K562 (cell line): Measurements from ENCODE around the gene DPEP2. TPM values are rescaled to one million over a fixed set of nuclear protein-coding genes. Genes with fewer than 3 reads are reported as not detected.

ENCODE experiments used
- ATAC-seq: fragments of 200-7000 bp; cut with Tn5 transposase; 3 replicates; pipeline ENCODE4 v1.9.1; 2020; ENCODE audit warnings: moderate library complexity
- BruUV-seq: library from RNA; stranded (reverse); fragments of 400-500 nt; replicated peaks from 2 replicates; lab custom pipeline; 2021; lab: Mats Ljungman, UMichigan
- CTCF ChIA-PET: fragments of 300-600 bp; formaldehyde crosslinking; extraction: SDS; loops from one replicate; lab custom pipeline; 2021; ENCODE audit warnings: low intra/inter-chr PET ratio; lab: Yijun Ruan, JAX
- POLR2A ChIA-PET: fragments of 300-600, 350-650 bp; sonication (Branson Sonifier 250); formaldehyde crosslinking; extraction: SDS; loops from one replicate; lab custom pipeline; 2021; ENCODE audit warnings: antibody characterized with exemption, inconsistent platforms; lab: Yijun Ruan, JAX
- DNase-seq, 4 experiments: peaks; one replicate each; pipeline versions ENCODE4 v3.0.0 to v3.0.0-alpha.2; 2011 to 2018; ENCODE audit warnings: low spot score in 3 of 4, mixed read lengths in 3 of 4; ENCODE audit errors: extremely low read depth in 1 of 4
- FAIRE-seq: peaks from 2 replicates; lab custom pipeline; 2011; peaks lifted over from hg19 to GRCh38; lab: Jason Lieb, UNC
- H2AFZ ChIP-seq: 2 replicates; pipeline ENCODE4 v1.6.0; 2011; ENCODE audit warnings: low read depth, low read length, control low read depth, inconsistent platforms
- H3K27ac ChIP-seq: fragments of 200-600 bp; 3 replicates; pipeline ENCODE4 v1.8.0; 2011; ENCODE audit warnings: low read depth, mild to moderate bottlenecking, control low read depth, inconsistent platforms, low read length, moderate library complexity, mixed read lengths; ENCODE audit errors: extremely low read depth
- H3K27me3 ChIP-seq, 2 experiments: fragments of 300-600 bp in 1 of 2; 2 replicates in 1 of 2; 3 replicates in 1 of 2; pipeline versions ENCODE4 v1.6.0 to v1.8.0; 2011; ENCODE audit warnings: inconsistent platforms in 2 of 2, low read length in 2 of 2, mild to moderate bottlenecking in 1 of 2, mixed read lengths in 1 of 2, moderate library complexity in 1 of 2; ENCODE audit not compliant: control insufficient read depth in 2 of 2, insufficient read depth in 2 of 2
- H3K36me3 ChIP-seq: fragments of 300-600 bp; 3 replicates; pipeline ENCODE4 v1.8.0; 2011; ENCODE audit warnings: mild to moderate bottlenecking, low read length, inconsistent platforms; ENCODE audit not compliant: control insufficient read depth, insufficient read depth
- H3K4me1 ChIP-seq, 2 experiments: fragments of 200-600 bp in 1 of 2; replicated peaks in 1 of 2; 2 replicates in 1 of 2; 3 replicates in 1 of 2; pipeline versions ENCODE4 v1.5.1 to v1.8.0; 2011; ENCODE audit warnings: inconsistent platforms in 2 of 2, low read length in 2 of 2, mild to moderate bottlenecking in 1 of 2, mixed read lengths in 1 of 2, moderate library complexity in 1 of 2; ENCODE audit not compliant: control insufficient read depth in 2 of 2, insufficient read depth in 2 of 2
- H3K4me2 ChIP-seq: 2 replicates; pipeline ENCODE4 v1.6.1; 2011; ENCODE audit warnings: low read length, control low read depth, inconsistent platforms, mixed read lengths; ENCODE audit not compliant: insufficient read depth
- H3K4me3 ChIP-seq: fragments of 200-600 bp; sonication (generic), shearing (Covaris generic); 2 replicates; pipeline ENCODE4 v1.5.1; 2016; ENCODE audit warnings: control low read depth, inconsistent platforms
- H3K79me2 ChIP-seq: fragments of 200-600 bp; 3 replicates; pipeline ENCODE4 v1.8.0; 2011; ENCODE audit warnings: low read length, inconsistent platforms; ENCODE audit not compliant: control insufficient read depth, insufficient read depth
- H3K9ac ChIP-seq, 2 experiments: 2 replicates each; pipeline versions ENCODE4 v1.6.0 to v1.6.1; 2011; ENCODE audit warnings: low read depth in 2 of 2, low read length in 2 of 2, control low read depth in 1 of 2, inconsistent platforms in 1 of 2, mild to moderate bottlenecking in 1 of 2, mixed read lengths in 1 of 2; ENCODE audit not compliant: insufficient read depth in 1 of 2
- H3K9me1 ChIP-seq: one replicate; pipeline ENCODE4 v1.6.0; 2011; ENCODE audit warnings: inconsistent platforms, mild to moderate bottlenecking, low read length, moderate library complexity; ENCODE audit not compliant: control insufficient read depth, insufficient read depth
- H3K9me3 ChIP-seq: replicated peaks from 2 replicates; pipeline ENCODE4 v1.5.1; 2011; ENCODE audit warnings: low read depth, low read length, inconsistent platforms; ENCODE audit not compliant: control insufficient read depth, insufficient read depth
- H4K20me1 ChIP-seq: replicated peaks from 2 replicates; pipeline ENCODE4 v1.6.1; 2011; ENCODE audit warnings: low read length, inconsistent platforms, mixed read lengths; ENCODE audit not compliant: control insufficient read depth, insufficient read depth
- ETV1 ChIP-seq: fragments of 450-650 bp; conservative IDR thresholded peaks from 2 replicates; pipeline ENCODE4 v1.6.1; 2016; ENCODE audit warnings: missing genetic modification characterization, control low read depth, low read depth, missing compliant biosample characterization
- POLR2G ChIP-seq: fragments of 200-400 bp; formaldehyde crosslinking; IDR thresholded peaks from 2 replicates; pipeline ENCODE4 v1.6.1; 2017; ENCODE audit warnings: low read depth, mild to moderate bottlenecking, antibody characterized with exemption, low read length, moderate library complexity
- PTBP1 ChIP-seq: fragments of 200-400 bp; formaldehyde crosslinking; IDR thresholded peaks from 2 replicates; pipeline ENCODE4 v1.6.1; 2017; ENCODE audit warnings: low read depth, low read length
- RFX5 ChIP-seq: IDR thresholded peaks from 2 replicates; pipeline ENCODE4 v1.6.1; 2011; ENCODE audit warnings: low read depth, mild to moderate bottlenecking, improper control_type of control experiment, low read length
- ZNF24 ChIP-seq: fragments of 450-650 bp; IDR thresholded peaks from 2 replicates; pipeline ENCODE4 v1.6.1; 2016
- WGBS: fragments of 100-300 bp; shearing (Covaris generic); methylation state at CpG from one replicate; pipeline ENCODE4 v1.1.6; 2016; ENCODE audit warnings: low coverage, mixed read lengths; ENCODE audit not compliant: insufficient coverage; ENCODE audit errors: missing lambda C conversion rate; 5-methylcytosine and 5-hydroxymethylcytosine counted together
- in situ Hi-C: fragments of 300-500 bp; cut with MboI; formaldehyde crosslinking; loops from 4 replicates; pipeline ENCODE4 v1.15.0; 2018; ENCODE audit warnings: inconsistent platforms, mixed read lengths
- intact Hi-C: fragments of 100-400 bp; cut with micrococcal nuclease; formaldehyde crosslinking; loops from 2 replicates; pipeline ENCODE4 v1.14.2; 2022
- polyA plus RNA-seq, 8 experiments: library from polyadenylated mRNA; depleted of rRNA in 4 of 8; stranded (reverse) in 5 of 8; unstranded in 3 of 8; fragments of >200 nt; fragmentation: Nextera tagmentation in 2 of 8; fragmentation: Illumina TruSeq in 1 of 8; extraction: Ambion mirVana in 2 of 8; extraction: Trizol in 1 of 8; gene quantifications; 2 replicates each; pipeline versions ENCODE4 v1.2.1 to v1.2.3, GENCODE V29; 2011 to 2014; ENCODE audit warnings: inconsistent platforms in 1 of 8, missing spikeins in 1 of 8
- total RNA-seq, 7 experiments: library from RNA; depleted of rRNA in 6 of 7; stranded (reverse); fragments of >200 nt in 6 of 7; fragmentation: Illumina TruSeq in 2 of 7; extraction: Trizol in 2 of 7; gene quantifications; 2 replicates each; pipeline versions ENCODE4 v1.2.1 to v1.2.3, GENCODE V29; 2011 to 2021; ENCODE audit warnings: low replicate concordance in 1 of 7

DPEP2 gene
- total and polyA plus RNA-seq, 9 of the 15 experiments (the other 6 are each of a cell fraction or from before 2014, with no cell fraction given), result 0.14 to 1.2 (median 0.38) TPM

- WGBS, result 95% methylated on average over 17 of the region's 20 CpGs
- peaks cover 7 to 66% of the 10 kb centered on the region in 2 experiments; a peak in 3 of 5 replicates for H3K4me1 ChIP-seq
- no peak overlapping the region for H3K4me2 ChIP-seq
- no peaks in the 10 kb centered on the region for H3K9me1 ChIP-seq
- H3K27me3 ChIP-seq, result no peaks in the 10 kb centered on the region
- BruUV-seq, result no TSS peak
- H3K79me2 ChIP-seq, result no peaks in the 10 kb centered on the region
- ChIA-PET CTCF (no interaction called here), POLR2A (interaction anchor here (0.7 to 1.3 kb wide), 4 partner anchors 9 to 53 kb away, joined by 3 to 7 read pairs (median 3); partner anchors contain the start of genes DPEP2 and PSMB10)
- H3K27ac ChIP-seq, result no peak overlapping the region
- no peak for TF ChIP-seq ZNF24
- peak; percentile 49; the same call in 1 of the 2 replicates for TF ChIP-seq POLR2G
- TF ChIP-seq PTBP1, result no peak
- no peak for TF ChIP-seq RFX5
- no peak for TF ChIP-seq ETV1 (tag)
- H2AFZ ChIP-seq, result no peak overlapping the region
- H3K9me3 ChIP-seq, result no peaks in the 10 kb centered on the region; the same call in 1 of the 2 replicates
- H3K9ac ChIP-seq, result no peak overlapping the region; a peak in 1 of 4 replicates
- no peak overlapping the region for H3K4me3 ChIP-seq
- FAIRE-seq, result no peak
- intact Hi-C loops (no loop called here), in situ Hi-C loops (no loop called here)
- ATAC-seq, result no peak
- H3K36me3 ChIP-seq, result peaks cover 92% of the 10 kb centered on the region; the same call in 2 of the 3 replicates
- DNase-seq, result no peak
- peaks cover 16% of the 10 kb centered on the region; the same call in 1 of the 2 replicates for H4K20me1 ChIP-seq
Measured at GRCh38 chr16:67946128-67946569, 53.1 kb downstream of the DPEP2 start.
